Hematopoietic multipotent progenitor cell treated with erythropoietin and hydrocortisone succinate and interleukin-3 and kit ligand, for 6 days (in vitro differentiated cells): Measurements from ENCODE around the gene TMEM91.
"Not testable (repeated sequence)": the region's sequence is repeated elsewhere in the genome, so short reads cannot be mapped to it uniquely, and the experiment has no call there.

ENCODE experiments used
- DNase-seq: peaks from one replicate; pipeline ENCODE4 v3.0.0-alpha.2; 2015

Gene TMEM91

GRCh38 chr19:41353466-41354342 lies 22.6 kb upstream of the TMEM91 start, which contains the start of gene TGFB1:
TGFB1 (minus strand) TSS chr19:41353922; CDS start chr19:41353044, 878 bp downstream.
- peak; percentile 94 for DNase-seq

GRCh38 chr19:41354343-41354953 lies 21.9 kb upstream of the TMEM91 start:
- peak; percentile 19 for DNase-seq

GRCh38 chr19:41355035-41355434 lies 21.3 kb upstream of the TMEM91 start:
- no peak for DNase-seq

GRCh38 chr19:41355802-41356201 lies 20.5 kb upstream of the TMEM91 start:
- DNase-seq = no peak

- peak; percentile 44 for DNase-seq
These were observed 19.2 kb upstream of the TMEM91 start for GRCh38 chr19:41356984-41357739.

GRCh38 chr19:41357746-41358145 lies 18.6 kb upstream of the TMEM91 start:
- DNase-seq = no peak

GRCh38 chr19:41359741-41360140 lies 16.6 kb upstream of the TMEM91 start:
- DNase-seq = no peak

GRCh38 chr19:41362143-41362847 lies 14.0 kb upstream of the TMEM91 start:
- DNase-seq = no peak

GRCh38 chr19:41363371-41363752 lies 13.0 kb upstream of the TMEM91 start:
- DNase-seq = no peak

- DNase-seq = peak; percentile 100
These were observed 12.4 kb upstream of the TMEM91 start, which contains the start of gene B9D2 for GRCh38 chr19:41363753-41364523. B9D2 (minus strand) TSS chr19:41364149; CDS start chr19:41363519, 630 bp downstream.

GRCh38 chr19:41364524-41365391 lies 11.6 kb upstream of the TMEM91 start:
- peak; percentile 57 for DNase-seq

GRCh38 chr19:41366089-41366488 lies 10.2 kb upstream of the TMEM91 start:
- DNase-seq = peak; percentile 79

GRCh38 chr19:41367848-41368301 lies 8.5 kb upstream of the TMEM91 start:
- peak; percentile 87 for DNase-seq

- no peak for DNase-seq
These were observed 6.6 kb upstream of the TMEM91 start for GRCh38 chr19:41369769-41370168.

- not testable (repeated sequence) for DNase-seq
These were observed 5.2 kb upstream of the TMEM91 start for GRCh38 chr19:41371119-41371518.

GRCh38 chr19:41371541-41371940 lies 4.8 kb upstream of the TMEM91 start:
- DNase-seq = no peak

- no peak for DNase-seq
These were observed 3.8 kb upstream of the TMEM91 start for GRCh38 chr19:41372501-41372900.

- DNase-seq = no peak
These were observed 2.3 kb upstream of the TMEM91 start for GRCh38 chr19:41373993-41374392.

- DNase-seq = no peak
These were observed 649 bp downstream of the TMEM91 start for GRCh38 chr19:41376998-41377365.

GRCh38 chr19:41377977-41378709 lies 1.8 kb downstream of the TMEM91 start:
- peak; percentile 60 for DNase-seq
